GM12864 (cell line): Measurements from ENCODE around the gene CEACAM19.
"Not testable (repeated sequence)": the region's sequence is repeated elsewhere in the genome, so short reads cannot be mapped to it uniquely, and the experiment has no call there.

Experiments
- DNase-seq: peaks from one replicate; pipeline ENCODE4 v3.0.0-alpha.2; 2011; ENCODE audit warnings: low read depth
- H3K4me3 ChIP-seq: 2 replicates; pipeline ENCODE4 v1.5.1; 2011; ENCODE audit warnings: mild to moderate bottlenecking, low read depth, low read length, control low read depth
- CTCF ChIP-seq: IDR thresholded peaks from 2 replicates; pipeline ENCODE4 v1.5.1; 2011; ENCODE audit warnings: low read depth, mild to moderate bottlenecking, moderate library complexity, low read length, control low read depth, inconsistent platforms; ENCODE audit errors: missing control alignments

The CEACAM19 gene

GRCh38 chr19:44663996-44664395, 7.3 kb upstream of the CEACAM19 start:
- H3K4me3 ChIP-seq: no peak overlapping the region
- no peak for DNase-seq
- no peak for TF ChIP-seq CTCF

- TF ChIP-seq CTCF: no peak
- H3K4me3 ChIP-seq: no peak overlapping the region
- DNase-seq: no peak
These were observed 6.3 kb upstream of the CEACAM19 start for GRCh38 chr19:44664976-44665375.

GRCh38 chr19:44666852-44667556, 4.3 kb upstream of the CEACAM19 start:
- H3K4me3 ChIP-seq: no peak overlapping the region
- no peak for TF ChIP-seq CTCF
- DNase-seq: no peak

- no peak for TF ChIP-seq CTCF
- no peak overlapping the region for H3K4me3 ChIP-seq
- no peak for DNase-seq
These were observed 2.1 kb upstream of the CEACAM19 start for GRCh38 chr19:44668985-44669764.

- not testable (repeated sequence) for DNase-seq, H3K4me3 ChIP-seq
These were observed 1.3 kb upstream of the CEACAM19 start for GRCh38 chr19:44670027-44670426.

- H3K4me3 ChIP-seq: no peak overlapping the region
- TF ChIP-seq CTCF: no peak
- no peak for DNase-seq
These were observed 944 bp downstream of the CEACAM19 start for GRCh38 chr19:44672226-44672625.

GRCh38 chr19:44673510-44673909, 2.2 kb downstream of the CEACAM19 start:
- H3K4me3 ChIP-seq: no peak overlapping the region
- no peak for DNase-seq
- no peak for TF ChIP-seq CTCF
